ENCODE data around the gene CRBN.

Gene CRBN

DNA sequence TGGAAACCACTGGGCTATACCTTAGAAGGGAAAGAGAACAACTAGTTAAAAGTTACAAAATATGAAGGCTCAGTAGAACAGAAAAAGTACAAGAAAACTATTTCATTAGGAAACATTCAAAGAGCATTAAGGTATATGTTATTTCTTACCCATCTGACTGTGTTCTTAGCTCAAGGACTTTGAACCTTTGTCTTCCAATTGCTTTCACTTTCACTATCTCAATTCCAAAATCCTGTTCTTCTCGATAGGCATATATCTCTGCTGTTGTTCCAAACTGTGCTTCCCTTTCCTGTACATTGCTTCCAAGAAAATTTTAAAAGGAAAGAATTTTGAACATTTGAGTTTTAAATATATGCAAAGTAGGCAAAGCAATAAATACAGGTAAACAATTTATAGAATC lies 6.9 kb downstream of the CRBN start:
- no peak overlapping the region for H3K4me3 ChIP-seq (ENCODE audit: low read depth, low read length)
- H3K4me1 ChIP-seq (ENCODE audit: control insufficient read depth, insufficient read depth, low read length): no peaks in the 10 kb centered on the region
- no peak overlapping the region for H3K27ac ChIP-seq (ENCODE audit: low read depth, low read length)
- peaks cover 46% of the 10 kb centered on the region for H3K36me3 ChIP-seq (ENCODE audit: control insufficient read depth, insufficient read depth, low read length)
- no peak overlapping the region for H3K9ac ChIP-seq (ENCODE audit: low read length)
- no peaks in the 10 kb centered on the region for H3K9me3 ChIP-seq (ENCODE audit: control insufficient read depth, insufficient read depth, low read depth, low read length)
- H3K27me3 ChIP-seq (ENCODE audit: control insufficient read depth, insufficient read depth, low read length): no peaks in the 10 kb centered on the region

DNA sequence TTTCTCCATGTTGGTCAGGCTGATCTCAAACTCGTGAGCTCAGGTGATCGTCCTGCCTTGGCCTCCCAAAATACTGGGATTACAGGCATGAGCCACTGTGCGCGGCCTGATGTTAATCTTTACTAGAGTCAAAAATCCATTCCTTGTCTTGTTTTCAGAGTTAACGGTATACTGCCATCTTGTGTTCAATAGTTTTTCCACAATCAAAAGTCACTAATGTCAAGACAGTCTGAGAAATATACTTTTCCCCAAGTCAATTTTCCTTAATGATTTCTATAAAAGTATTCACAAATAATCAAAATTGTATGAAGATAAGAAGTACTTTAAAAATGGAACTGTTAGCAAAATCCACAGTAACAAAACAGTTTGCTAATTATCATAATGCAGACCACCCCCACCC lies 8.5 kb downstream of the CRBN start:
- Histone ChIP-seq H3K27ac (ENCODE audit: low read depth, low read length) (no peak overlapping the region), H3K9me3 (ENCODE audit: control insufficient read depth, insufficient read depth, low read depth, low read length) (no peaks in the 10 kb centered on the region), H3K9ac (ENCODE audit: low read length) (no peak overlapping the region), H3K4me1 (ENCODE audit: control insufficient read depth, insufficient read depth, low read length) (no peaks in the 10 kb centered on the region), H3K4me3 (ENCODE audit: low read depth, low read length) (no peak overlapping the region), H3K36me3 (ENCODE audit: control insufficient read depth, insufficient read depth, low read length) (peaks cover 63% of the 10 kb centered on the region), H3K27me3 (ENCODE audit: control insufficient read depth, insufficient read depth, low read length) (no peaks in the 10 kb centered on the region)

DNA sequence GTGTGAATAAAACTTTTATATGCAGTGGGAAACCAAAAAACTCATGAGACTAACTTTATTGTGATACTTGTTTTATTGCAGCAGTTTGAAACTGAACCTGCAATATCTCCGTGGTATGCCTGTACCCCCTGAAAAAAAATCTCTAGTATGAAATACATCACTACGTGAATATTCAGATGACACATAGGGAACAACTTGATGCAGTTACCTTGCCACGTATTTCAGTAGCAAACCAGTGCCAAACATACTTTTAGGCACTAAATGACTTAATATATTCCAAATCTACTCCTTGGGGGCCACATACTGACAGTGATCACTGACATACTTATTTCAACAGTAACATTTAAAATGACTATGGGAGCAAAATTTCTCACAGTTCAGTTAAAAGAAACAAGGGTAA lies 13.8 kb downstream of the CRBN start:
- Histone ChIP-seq H3K27ac (ENCODE audit: low read depth, low read length) (no peak overlapping the region), H3K9me3 (ENCODE audit: control insufficient read depth, insufficient read depth, low read depth, low read length) (no peaks in the 10 kb centered on the region), H3K27me3 (ENCODE audit: control insufficient read depth, insufficient read depth, low read length) (no peaks in the 10 kb centered on the region), H3K36me3 (ENCODE audit: control insufficient read depth, insufficient read depth, low read length) (peaks cover 72% of the 10 kb centered on the region), H3K4me1 (ENCODE audit: control insufficient read depth, insufficient read depth, low read length) (no peaks in the 10 kb centered on the region), H3K4me3 (ENCODE audit: low read depth, low read length) (no peak overlapping the region), H3K9ac (ENCODE audit: low read length) (no peak overlapping the region)

DNA sequence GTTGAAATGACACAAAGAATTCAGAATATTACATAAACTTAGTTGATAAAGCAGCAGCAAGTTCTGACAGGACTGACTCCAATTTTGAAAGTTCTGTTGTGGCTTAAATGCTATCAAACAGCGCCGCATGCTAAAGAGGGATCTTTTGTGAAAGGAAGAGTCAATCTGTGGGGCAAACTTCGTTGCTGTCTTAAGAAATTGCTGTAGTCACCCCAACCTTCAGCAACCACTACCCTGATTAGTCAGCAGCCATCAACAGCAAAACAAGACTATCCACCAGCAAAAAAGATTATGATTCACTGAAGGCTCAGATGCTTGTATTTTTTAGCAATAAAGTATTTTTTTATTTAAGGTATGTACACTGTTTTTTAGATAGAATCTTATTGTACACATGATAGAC lies 14.2 kb downstream of the CRBN start:
- Histone ChIP-seq H3K9ac (ENCODE audit: low read length) (no peak overlapping the region), H3K27ac (ENCODE audit: low read depth, low read length) (no peak overlapping the region), H3K36me3 (ENCODE audit: control insufficient read depth, insufficient read depth, low read length) (peaks cover 68% of the 10 kb centered on the region), H3K4me1 (ENCODE audit: control insufficient read depth, insufficient read depth, low read length) (no peaks in the 10 kb centered on the region), H3K9me3 (ENCODE audit: control insufficient read depth, insufficient read depth, low read depth, low read length) (no peaks in the 10 kb centered on the region), H3K4me3 (ENCODE audit: low read depth, low read length) (no peak overlapping the region), H3K27me3 (ENCODE audit: control insufficient read depth, insufficient read depth, low read length) (no peaks in the 10 kb centered on the region)

DNA sequence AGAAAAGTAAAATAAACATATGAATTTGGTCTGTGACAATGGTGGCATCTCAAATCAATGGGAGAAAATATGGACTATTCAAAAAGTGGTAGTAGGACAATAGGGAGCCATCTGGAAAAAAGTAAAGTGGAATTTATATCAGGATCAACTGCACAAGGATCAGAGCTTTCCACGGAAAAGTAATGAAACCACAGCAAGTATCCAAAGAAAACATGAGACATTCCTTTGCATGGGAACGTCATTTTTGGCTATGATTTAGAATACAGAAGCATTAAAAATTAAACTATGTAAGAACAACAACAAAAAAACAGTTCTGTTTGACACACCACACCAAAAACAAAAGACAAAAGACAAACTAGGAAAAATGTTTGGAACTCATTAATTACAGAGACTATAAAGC lies 18.7 kb downstream of the CRBN start:
- no peak overlapping the region for H3K4me3 ChIP-seq (ENCODE audit: low read depth, low read length)
- no peak overlapping the region for H3K9ac ChIP-seq (ENCODE audit: low read length)
- H3K9me3 ChIP-seq (ENCODE audit: control insufficient read depth, insufficient read depth, low read depth, low read length): no peaks in the 10 kb centered on the region
- H3K27me3 ChIP-seq (ENCODE audit: control insufficient read depth, insufficient read depth, low read length): no peaks in the 10 kb centered on the region
- H3K27ac ChIP-seq (ENCODE audit: low read depth, low read length): no peak overlapping the region
- no peaks in the 10 kb centered on the region for H3K4me1 ChIP-seq (ENCODE audit: control insufficient read depth, insufficient read depth, low read length)
- peaks cover 61% of the 10 kb centered on the region for H3K36me3 ChIP-seq (ENCODE audit: control insufficient read depth, insufficient read depth, low read length)

DNA sequence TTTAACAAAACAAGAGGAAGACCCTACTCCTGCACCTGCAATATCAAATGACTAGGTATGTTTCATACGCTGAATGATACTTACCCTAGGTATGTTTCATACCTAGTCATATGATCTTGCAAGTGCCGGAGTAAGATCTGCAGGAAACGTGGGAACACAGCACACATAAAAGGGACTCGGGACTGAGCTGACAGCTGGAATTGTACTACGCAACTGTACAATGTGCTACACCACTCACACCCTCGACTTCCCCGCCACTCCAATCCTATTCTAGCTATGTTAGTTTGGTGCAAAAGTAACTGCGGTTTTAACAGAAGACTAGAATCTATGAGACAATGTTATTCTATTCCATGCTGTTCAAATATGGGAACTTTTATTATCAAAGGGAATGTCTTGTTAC lies 22.0 kb downstream of the CRBN start:
- no peak overlapping the region for H3K27ac ChIP-seq (ENCODE audit: low read depth, low read length)
- H3K27me3 ChIP-seq (ENCODE audit: control insufficient read depth, insufficient read depth, low read length): no peaks in the 10 kb centered on the region
- no peak overlapping the region for H3K9ac ChIP-seq (ENCODE audit: low read length)
- H3K9me3 ChIP-seq (ENCODE audit: control insufficient read depth, insufficient read depth, low read depth, low read length): no peaks in the 10 kb centered on the region
- H3K4me3 ChIP-seq (ENCODE audit: low read depth, low read length): no peak overlapping the region
- H3K36me3 ChIP-seq (ENCODE audit: control insufficient read depth, insufficient read depth, low read length): peaks cover 62% of the 10 kb centered on the region
- no peaks in the 10 kb centered on the region for H3K4me1 ChIP-seq (ENCODE audit: control insufficient read depth, insufficient read depth, low read length)

DNA sequence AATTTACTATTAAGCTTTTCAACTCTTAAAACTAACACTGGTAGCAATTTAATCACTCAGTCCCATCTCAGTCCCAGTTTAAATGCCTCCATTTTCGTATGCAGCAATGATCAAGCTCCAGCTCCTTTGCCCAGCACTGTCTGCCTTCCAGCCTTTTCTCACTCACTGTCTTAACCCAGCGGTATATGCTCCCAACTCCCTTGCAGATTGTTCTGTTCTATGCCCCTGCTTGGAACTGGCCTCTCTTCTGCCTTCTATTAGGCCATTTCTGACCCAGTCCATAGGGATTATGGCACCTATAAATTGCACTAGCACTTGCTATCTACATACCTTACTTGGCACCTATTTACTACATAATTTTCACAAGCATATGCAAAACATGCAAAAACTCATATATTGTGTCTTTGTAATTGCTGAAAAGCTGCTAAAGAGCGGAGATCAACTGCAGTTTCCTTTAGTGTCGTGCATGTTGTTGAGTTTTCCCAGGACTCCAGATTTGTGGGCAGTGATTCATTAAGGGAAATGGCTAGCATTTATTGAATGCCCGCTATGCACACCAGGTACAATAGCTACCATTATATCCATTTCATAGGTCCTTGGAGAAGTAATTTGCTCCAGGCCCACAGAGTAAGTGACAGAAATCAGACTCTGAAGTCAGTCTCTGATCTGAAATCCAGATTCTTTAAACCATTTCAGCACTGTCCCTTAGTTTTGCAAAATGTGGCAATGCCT lies 24.4 kb downstream of the CRBN start:
- Histone ChIP-seq H3K27ac (ENCODE audit: low read depth, low read length) (no peak overlapping the region), H3K9ac (ENCODE audit: low read length) (no peak overlapping the region), H3K4me3 (ENCODE audit: low read depth, low read length) (no peak overlapping the region), H3K36me3 (ENCODE audit: control insufficient read depth, insufficient read depth, low read length) (peaks cover 78% of the 10 kb centered on the region), H3K9me3 (ENCODE audit: control insufficient read depth, insufficient read depth, low read depth, low read length) (no peaks in the 10 kb centered on the region), H3K27me3 (ENCODE audit: control insufficient read depth, insufficient read depth, low read length) (no peaks in the 10 kb centered on the region), H3K4me1 (ENCODE audit: control insufficient read depth, insufficient read depth, low read length) (no peaks in the 10 kb centered on the region)

DNA sequence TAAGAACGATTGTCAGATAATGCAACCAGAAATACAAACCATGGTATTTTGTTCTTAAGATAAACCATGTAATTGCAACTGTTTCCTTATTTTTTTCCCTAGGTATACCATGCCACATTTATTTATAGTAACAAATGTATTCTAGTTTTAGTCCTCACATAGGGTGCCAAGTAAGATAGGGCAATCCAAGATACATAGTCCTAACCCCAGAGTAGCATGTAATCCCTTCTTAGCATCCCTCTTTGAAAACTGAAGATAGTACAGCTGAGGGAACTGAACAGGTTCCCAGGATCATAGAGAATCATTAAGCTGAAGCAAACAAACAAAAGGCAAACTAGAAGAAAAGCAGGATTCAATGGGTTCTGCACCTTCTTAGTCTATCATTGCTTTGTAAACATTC lies 28.0 kb downstream of the CRBN start:
- no peak overlapping the region for H3K27ac ChIP-seq (ENCODE audit: low read depth, low read length)
- H3K27me3 ChIP-seq (ENCODE audit: control insufficient read depth, insufficient read depth, low read length): no peaks in the 10 kb centered on the region
- peaks cover 98% of the 10 kb centered on the region for H3K36me3 ChIP-seq (ENCODE audit: control insufficient read depth, insufficient read depth, low read length)
- H3K4me1 ChIP-seq (ENCODE audit: control insufficient read depth, insufficient read depth, low read length): no peaks in the 10 kb centered on the region
- H3K9me3 ChIP-seq (ENCODE audit: control insufficient read depth, insufficient read depth, low read depth, low read length): no peaks in the 10 kb centered on the region
- H3K4me3 ChIP-seq (ENCODE audit: low read depth, low read length): no peak overlapping the region
- H3K9ac ChIP-seq (ENCODE audit: low read length): no peak overlapping the region

DNA sequence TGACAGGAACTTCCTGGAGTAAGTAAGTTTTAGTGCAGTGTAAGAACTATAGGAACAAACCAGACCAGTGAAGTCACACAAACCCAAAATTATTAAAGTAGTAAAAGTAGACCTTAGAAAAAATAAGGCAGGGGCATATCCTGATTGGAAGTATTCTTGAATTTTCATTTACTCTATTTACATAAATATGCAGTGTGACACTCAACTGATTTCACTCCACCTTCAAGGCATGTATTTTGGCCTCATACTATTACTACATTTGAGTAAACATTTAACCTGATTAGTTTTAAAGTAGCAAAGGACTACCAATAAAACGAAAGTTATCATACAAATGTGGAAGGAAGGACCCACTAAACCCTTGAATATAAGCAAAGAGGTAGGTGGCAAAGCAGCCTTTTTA lies 29.9 kb downstream of the CRBN start:
- Histone ChIP-seq H3K27ac (ENCODE audit: low read depth, low read length) (no peak overlapping the region; the same call in 1 of the 2 replicates), H3K27me3 (ENCODE audit: control insufficient read depth, insufficient read depth, low read length) (no peaks in the 10 kb centered on the region), H3K36me3 (ENCODE audit: control insufficient read depth, insufficient read depth, low read length) (peaks cover 98% of the 10 kb centered on the region), H3K9me3 (ENCODE audit: control insufficient read depth, insufficient read depth, low read depth, low read length) (no peaks in the 10 kb centered on the region), H3K4me1 (ENCODE audit: control insufficient read depth, insufficient read depth, low read length) (no peaks in the 10 kb centered on the region), H3K4me3 (ENCODE audit: low read depth, low read length) (no peak overlapping the region), H3K9ac (ENCODE audit: low read length) (no peak overlapping the region)

DNA sequence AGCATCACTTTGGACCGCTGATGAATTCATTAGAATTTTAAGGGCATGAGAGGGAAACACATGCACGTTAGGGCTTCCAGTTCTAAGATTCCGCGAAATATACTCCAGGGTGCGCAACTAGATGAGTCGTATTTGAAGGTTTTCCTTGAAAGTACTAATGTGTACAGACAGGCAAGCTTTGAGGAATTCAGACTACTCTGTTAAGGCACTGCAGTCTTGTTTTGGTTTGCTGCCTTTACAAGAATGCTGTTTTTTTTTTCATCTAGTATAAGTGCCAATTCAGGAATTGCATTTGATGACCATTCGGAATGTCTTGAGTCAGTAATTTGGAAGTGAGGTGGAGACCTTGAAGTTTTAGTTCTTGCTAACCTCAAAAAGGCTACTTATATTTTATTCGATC lies 33.7 kb downstream of the CRBN start:
- Histone ChIP-seq H3K4me3 (ENCODE audit: low read depth, low read length) (no peak overlapping the region), H3K4me1 (ENCODE audit: control insufficient read depth, insufficient read depth, low read length) (no peaks in the 10 kb centered on the region), H3K36me3 (ENCODE audit: control insufficient read depth, insufficient read depth, low read length) (peaks cover 98% of the 10 kb centered on the region), H3K9ac (ENCODE audit: low read length) (no peak overlapping the region), H3K27ac (ENCODE audit: low read depth, low read length) (no peak overlapping the region), H3K9me3 (ENCODE audit: control insufficient read depth, insufficient read depth, low read depth, low read length) (no peaks in the 10 kb centered on the region), H3K27me3 (ENCODE audit: control insufficient read depth, insufficient read depth, low read length) (no peaks in the 10 kb centered on the region)

DNA sequence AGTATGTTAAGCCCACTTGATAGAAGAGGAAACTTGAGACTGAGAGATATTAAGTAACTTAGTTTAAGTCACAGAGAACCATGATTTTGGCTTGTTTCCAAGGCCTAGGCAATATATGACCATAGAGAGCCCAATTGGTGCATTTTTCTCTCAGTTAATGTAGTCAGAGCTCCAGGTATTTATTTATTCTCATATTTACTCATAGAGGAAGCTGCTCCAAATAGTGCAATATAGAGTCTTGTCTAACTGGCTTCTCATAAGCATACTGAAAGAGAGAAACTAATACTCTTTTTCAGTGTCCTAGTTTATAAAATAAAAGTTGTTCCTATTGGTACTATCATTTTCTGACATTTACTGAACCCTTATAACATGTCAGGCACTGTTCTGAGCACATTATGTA lies 37.6 kb downstream of the CRBN start:
- Histone ChIP-seq H3K9ac (ENCODE audit: low read length) (no peak overlapping the region), H3K4me1 (ENCODE audit: control insufficient read depth, insufficient read depth, low read length) (no peaks in the 10 kb centered on the region), H3K9me3 (ENCODE audit: control insufficient read depth, insufficient read depth, low read depth, low read length) (no peaks in the 10 kb centered on the region), H3K27ac (ENCODE audit: low read depth, low read length) (no peak overlapping the region), H3K4me3 (ENCODE audit: low read depth, low read length) (no peak overlapping the region), H3K36me3 (ENCODE audit: control insufficient read depth, insufficient read depth, low read length) (peaks cover 97% of the 10 kb centered on the region), H3K27me3 (ENCODE audit: control insufficient read depth, insufficient read depth, low read length) (no peaks in the 10 kb centered on the region)

DNA sequence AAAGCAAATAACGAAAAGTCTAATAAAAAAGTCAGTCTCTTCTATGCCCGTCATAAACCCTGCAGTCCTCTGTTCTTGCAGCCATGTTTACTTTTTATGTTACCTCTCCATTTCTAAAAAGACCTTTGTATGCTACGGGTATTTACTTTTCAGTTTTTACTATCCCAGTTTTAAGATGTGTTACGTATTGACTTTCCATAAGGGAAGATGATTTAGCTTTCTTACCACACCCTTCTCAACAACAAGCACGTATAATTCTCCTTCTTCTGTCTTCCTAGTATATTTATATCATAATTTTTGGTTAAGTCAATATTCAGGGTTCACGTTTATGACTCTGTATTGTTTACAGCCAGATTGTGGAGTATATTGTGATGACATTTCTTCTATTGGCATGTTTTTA lies 42.0 kb downstream of the CRBN start:
- no peaks in the 10 kb centered on the region for H3K4me1 ChIP-seq (ENCODE audit: control insufficient read depth, insufficient read depth, low read length)
- no peaks in the 10 kb centered on the region for H3K9me3 ChIP-seq (ENCODE audit: control insufficient read depth, insufficient read depth, low read depth, low read length)
- no peak overlapping the region for H3K9ac ChIP-seq (ENCODE audit: low read length)
- peaks cover 77% of the 10 kb centered on the region for H3K36me3 ChIP-seq (ENCODE audit: control insufficient read depth, insufficient read depth, low read length)
- no peaks in the 10 kb centered on the region for H3K27me3 ChIP-seq (ENCODE audit: control insufficient read depth, insufficient read depth, low read length)
- H3K4me3 ChIP-seq (ENCODE audit: low read depth, low read length): no peak overlapping the region
- H3K27ac ChIP-seq (ENCODE audit: low read depth, low read length): no peak overlapping the region

All from HUES6 (cell line).